ENCODE results near the gene CBLB.

Gene CBLB

GRCh38 chr3:105688821-105689220 is 180.0 kb downstream of the CBLB start:
- no peak for DNase-seq (ENCODE audit: low read depth in 2 of 2)

- no peak for DNase-seq (ENCODE audit: low read depth in 2 of 2)
These were observed 182.4 kb downstream of the CBLB start for GRCh38 chr3:105686278-105686897.

GRCh38 chr3:105679951-105680350 is 188.9 kb downstream of the CBLB start:
- DNase-seq (ENCODE audit: low read depth in 2 of 2): no peak

- DNase-seq (ENCODE audit: low read depth in 2 of 2): no peak
These were observed 190.8 kb downstream of the CBLB start for GRCh38 chr3:105678017-105678416.

- DNase-seq (ENCODE audit: low read depth in 2 of 2): no peak
These were observed 192.1 kb downstream of the CBLB start for GRCh38 chr3:105676621-105677300.

- DNase-seq (ENCODE audit: low read depth in 2 of 2): no peak
These were observed 194.3 kb downstream of the CBLB start for GRCh38 chr3:105674437-105675065.

GRCh38 chr3:105672996-105673395 is 195.8 kb downstream of the CBLB start:
- no peak for DNase-seq (ENCODE audit: low read depth in 2 of 2)

GRCh38 chr3:105662306-105662705 is 206.5 kb downstream of the CBLB start:
- DNase-seq (ENCODE audit: low read depth in 2 of 2): no peak

GRCh38 chr3:105661461-105661860 is 207.4 kb downstream of the CBLB start:
- DNase-seq (ENCODE audit: low read depth in 2 of 2): no peak

- no peak for DNase-seq (ENCODE audit: low read depth in 2 of 2)
These were observed 211.9 kb downstream of the CBLB start for GRCh38 chr3:105656651-105657504.

- DNase-seq (ENCODE audit: low read depth in 2 of 2): no peak
These were observed 214.9 kb downstream of the CBLB start for GRCh38 chr3:105653868-105654267.

- DNase-seq (ENCODE audit: low read depth in 2 of 2): no peak
These were observed 215.6 kb downstream of the CBLB start for GRCh38 chr3:105653166-105653565.

GRCh38 chr3:105649480-105649879 is 219.3 kb downstream of the CBLB start:
- no peak for DNase-seq (ENCODE audit: low read depth in 2 of 2)

GRCh38 chr3:105647047-105647446 is 221.8 kb downstream of the CBLB start:
- DNase-seq (ENCODE audit: low read depth in 2 of 2): no peak

GRCh38 chr3:105639131-105639530 is 229.7 kb downstream of the CBLB start:
- DNase-seq (ENCODE audit: low read depth in 2 of 2): no peak

GRCh38 chr3:105634708-105635107 is 234.1 kb downstream of the CBLB start:
- no peak for DNase-seq (ENCODE audit: low read depth in 2 of 2)

GRCh38 chr3:105629718-105630117 is 239.1 kb downstream of the CBLB start:
- DNase-seq (ENCODE audit: low read depth in 2 of 2): no peak

- DNase-seq (ENCODE audit: low read depth in 2 of 2): no peak
These were observed 242.1 kb downstream of the CBLB start for GRCh38 chr3:105626739-105627138.

- no peak for DNase-seq (ENCODE audit: low read depth in 2 of 2)
These were observed 246.6 kb downstream of the CBLB start for GRCh38 chr3:105622169-105622568.

- DNase-seq (ENCODE audit: low read depth in 2 of 2): no peak
These were observed 248.6 kb downstream of the CBLB start for GRCh38 chr3:105620236-105620635.

GRCh38 chr3:105619651-105620050 is 249.2 kb downstream of the CBLB start:
- DNase-seq (ENCODE audit: low read depth in 2 of 2): no peak

- DNase-seq (ENCODE audit: low read depth in 2 of 2): no peak
These were observed 250.3 kb downstream of the CBLB start for GRCh38 chr3:105618556-105618955.
